ENCODE measurements around the gene PROZ.

DNA sequence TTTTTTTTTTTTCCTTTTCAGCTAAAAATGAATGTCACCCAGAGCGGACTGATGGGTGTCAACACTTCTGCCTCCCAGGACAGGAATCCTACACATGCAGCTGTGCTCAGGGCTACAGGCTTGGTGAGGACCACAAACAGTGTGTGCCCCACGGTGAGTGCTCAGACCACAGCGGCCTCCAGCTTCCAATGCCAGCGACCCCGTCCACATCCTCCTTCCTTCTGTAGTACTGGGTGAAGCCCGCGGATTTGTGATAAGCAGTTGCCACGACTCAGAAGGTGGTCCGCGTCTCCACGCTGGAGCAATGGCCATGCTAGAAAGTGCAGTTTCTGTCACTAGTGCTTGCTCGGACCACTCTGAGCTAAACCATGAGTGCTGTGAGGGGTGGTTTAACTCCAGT lies 6.0 kb downstream of the PROZ start:
- TF ChIP-seq, protein P1, sequence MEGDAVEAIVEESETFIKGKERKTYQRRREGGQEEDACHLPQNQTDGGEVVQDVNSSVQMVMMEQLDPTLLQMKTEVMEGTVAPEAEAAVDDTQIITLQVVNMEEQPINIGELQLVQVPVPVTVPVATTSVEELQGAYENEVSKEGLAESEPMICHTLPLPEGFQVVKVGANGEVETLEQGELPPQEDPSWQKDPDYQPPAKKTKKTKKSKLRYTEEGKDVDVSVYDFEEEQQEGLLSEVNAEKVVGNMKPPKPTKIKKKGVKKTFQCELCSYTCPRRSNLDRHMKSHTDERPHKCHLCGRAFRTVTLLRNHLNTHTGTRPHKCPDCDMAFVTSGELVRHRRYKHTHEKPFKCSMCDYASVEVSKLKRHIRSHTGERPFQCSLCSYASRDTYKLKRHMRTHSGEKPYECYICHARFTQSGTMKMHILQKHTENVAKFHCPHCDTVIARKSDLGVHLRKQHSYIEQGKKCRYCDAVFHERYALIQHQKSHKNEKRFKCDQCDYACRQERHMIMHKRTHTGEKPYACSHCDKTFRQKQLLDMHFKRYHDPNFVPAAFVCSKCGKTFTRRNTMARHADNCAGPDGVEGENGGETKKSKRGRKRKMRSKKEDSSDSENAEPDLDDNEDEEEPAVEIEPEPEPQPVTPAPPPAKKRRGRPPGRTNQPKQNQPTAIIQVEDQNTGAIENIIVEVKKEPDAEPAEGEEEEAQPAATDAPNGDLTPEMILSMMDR (IDR thresholded peaks at IDR 0.05; ENCODE audit: low read length) = no peak
- no peak for TF ChIP-seq EZH2 (optimal IDR thresholded peaks at IDR 0.05; ENCODE audit: low read depth, low read length)
- TF ChIP-seq EZH2phosphoT487 (IDR thresholded peaks at IDR 0.05; ENCODE audit: low read length) = no peak

All from MM.1S (cell line).